ENCODE data around the gene PTPN14.

GRCh38 chr1:214550857-214551435, 456 bp downstream of the PTPN14 start:
- no peak for TF ChIP-seq EZH2phosphoT487 (IDR thresholded peaks at IDR 0.05; ENCODE audit: borderline replicate concordance)
- TF ChIP-seq CTCF (IDR thresholded peaks at IDR 0.05 in 2 of 3, conservative IDR thresholded peaks at IDR 0.05 in 1 of 3; ENCODE audit: borderline replicate concordance in 1 of 3, insufficient read depth in 1 of 3, low read depth in 2 of 3, low read length in 2 of 3): no peak
- TF ChIP-seq POLR2A (IDR thresholded peaks at IDR 0.05; ENCODE audit: borderline replicate concordance, extremely low read depth, insufficient read depth, insufficient read length): no peak
- TF ChIP-seq EZH2 (IDR thresholded peaks at IDR 0.05): no peak
- TF ChIP-seq CEBPB (IDR thresholded peaks at IDR 0.05; ENCODE audit: low read depth): no peak
- no peak for TF ChIP-seq ZBTB33 (IDR thresholded peaks at IDR 0.05; ENCODE audit: extremely low read depth, insufficient replicate concordance, low read length)
- TF ChIP-seq ELF1 (IDR thresholded peaks at IDR 0.05; ENCODE audit: borderline replicate concordance, low read depth): no peak
- no peak for TF ChIP-seq TCF7L2 (IDR thresholded peaks at IDR 0.05; ENCODE audit: borderline replicate concordance, extremely low read depth, insufficient read depth, insufficient read length)
- no peak for TF ChIP-seq REST (IDR thresholded peaks at IDR 0.05; ENCODE audit: low read depth)
- no peak for TF ChIP-seq CBX3 (IDR thresholded peaks at IDR 0.05; ENCODE audit: low read depth)
- peak; percentile 8; the same call in 1 of the 2 replicates for TF ChIP-seq MAX (IDR thresholded peaks at IDR 0.05)
- peak; percentile 68; the same call in 1 of the 2 replicates for TF ChIP-seq SIN3A (IDR thresholded peaks at IDR 0.05; ENCODE audit: low read depth)
- TF ChIP-seq POLR2AphosphoS5 (IDR thresholded peaks at IDR 0.05; ENCODE audit: low read depth, low read length): no peak
